Measurements from ENCODE around the gene PPBP. TPM values are rescaled to one million over a fixed set of nuclear protein-coding genes. Genes with fewer than 3 reads are reported as not detected.

The PPBP gene
- total RNA-seq, 2 donors from 2014 or later: not detected

- no peaks in the 10 kb centered on the region for H3K9me3 ChIP-seq
- H3K4me1 ChIP-seq (replicated peaks): no peaks in the 10 kb centered on the region
- WGBS: 58% methylated on average over 3 of the region's 3 CpGs
- no peaks in the 10 kb centered on the region for H3K36me3 ChIP-seq
- H3K27me3 ChIP-seq (replicated peaks; ENCODE audit: insufficient read depth): no peaks in the 10 kb centered on the region
- intact Hi-C loops (cut with DNase I): no loop called here
- no peak for DNase-seq (ENCODE audit: low spot score)
- H3K27ac ChIP-seq: no peak overlapping the region
- TF ChIP-seq POLR2AphosphoS5 (IDR thresholded peaks at IDR 0.05) (no peak), POLR2A (IDR thresholded peaks at IDR 0.05) (no peak), CTCF (IDR thresholded peaks at IDR 0.05) (no peak)
- no peak overlapping the region for H3K4me3 ChIP-seq
Observed at GRCh38 chr4:74018771-74019170, 30.8 kb upstream of the PPBP start.

GRCh38 chr4:74018116-74018515, 30.1 kb upstream of the PPBP start:
- DNase-seq (ENCODE audit: low spot score): no peak
- Histone ChIP-seq H3K4me3 (no peak overlapping the region), H3K9me3 (no peaks in the 10 kb centered on the region), H3K36me3 (no peaks in the 10 kb centered on the region), H3K27ac (no peak overlapping the region), H3K4me1 (replicated peaks) (no peaks in the 10 kb centered on the region), H3K27me3 (replicated peaks; ENCODE audit: insufficient read depth) (no peaks in the 10 kb centered on the region)
- intact Hi-C loops (cut with DNase I): no loop called here
- TF ChIP-seq POLR2AphosphoS5 (IDR thresholded peaks at IDR 0.05) (no peak), POLR2A (IDR thresholded peaks at IDR 0.05) (no peak), CTCF (IDR thresholded peaks at IDR 0.05) (no peak)

GRCh38 chr4:74016068-74016467, 28.1 kb upstream of the PPBP start:
- Histone ChIP-seq H3K36me3 (no peaks in the 10 kb centered on the region), H3K9me3 (no peaks in the 10 kb centered on the region), H3K4me3 (no peak overlapping the region), H3K4me1 (replicated peaks) (no peaks in the 10 kb centered on the region), H3K27ac (no peak overlapping the region), H3K27me3 (replicated peaks; ENCODE audit: insufficient read depth) (no peaks in the 10 kb centered on the region)
- no peak for TF ChIP-seq POLR2AphosphoS5 (IDR thresholded peaks at IDR 0.05)
- no peak for TF ChIP-seq CTCF (IDR thresholded peaks at IDR 0.05)
- no peak for TF ChIP-seq POLR2A (IDR thresholded peaks at IDR 0.05)
- WGBS: 37% methylated on average over 1 of the region's 1 CpG
- intact Hi-C loops (cut with DNase I): no loop called here
- no peak for DNase-seq (ENCODE audit: low spot score)

- intact Hi-C loops (cut with DNase I): no loop called here
Observed at GRCh38 chr4:74015126-74015780, 27.3 kb upstream of the PPBP start.

More at GRCh38 chr4:74015126-74015780, 27.3 kb upstream of the PPBP start:
- WGBS: 91% methylated on average over 3 of the region's 3 CpGs
- Histone ChIP-seq H3K36me3 (no peaks in the 10 kb centered on the region), H3K27me3 (replicated peaks; ENCODE audit: insufficient read depth) (no peaks in the 10 kb centered on the region), H3K9me3 (no peaks in the 10 kb centered on the region), H3K27ac (no peak overlapping the region), H3K4me1 (replicated peaks) (no peaks in the 10 kb centered on the region), H3K4me3 (no peak overlapping the region)
- TF ChIP-seq POLR2AphosphoS5 (IDR thresholded peaks at IDR 0.05) (no peak), CTCF (IDR thresholded peaks at IDR 0.05) (no peak), POLR2A (IDR thresholded peaks at IDR 0.05) (no peak)
- no peak for DNase-seq (ENCODE audit: low spot score)
